ENCODE measurements around the gene KIF18A. TPM values are rescaled to one million over a fixed set of nuclear protein-coding genes. Genes with fewer than 3 reads are reported as not detected.
"Not testable (repeated sequence)": the region's sequence is repeated elsewhere in the genome, so short reads cannot be mapped to it uniquely, and the experiment has no call there.

Gene KIF18A
- total RNA-seq, 4 donors from 2014 or later, result 2.9 to 6.6 (median 4.2) TPM

GRCh38 chr11:28098257-28098656 lies 9.7 kb downstream of the KIF18A start:
- TF ChIP-seq POLR2AphosphoS5 (IDR thresholded peaks at IDR 0.05), result no peak
- no peak for TF ChIP-seq POLR2A (IDR thresholded peaks at IDR 0.05)
- no peak for TF ChIP-seq CTCF (IDR thresholded peaks at IDR 0.05)
- no peak for TF ChIP-seq EP300 (IDR thresholded peaks at IDR 0.05)
- no peak for DNase-seq (ENCODE audit: low spot score in 2 of 2)
- no peaks in the 10 kb centered on the region for H3K36me3 ChIP-seq
- H3K27me3 ChIP-seq, result no peaks in the 10 kb centered on the region
- H3K9me3 ChIP-seq, result no peaks in the 10 kb centered on the region
- no peak overlapping the region for H3K4me3 ChIP-seq
- H3K27ac ChIP-seq, result no peak overlapping the region
- WGBS, result 36% methylated on average over 1 of the region's 1 CpG
- no peaks in the 10 kb centered on the region for H3K4me1 ChIP-seq

- TF ChIP-seq POLR2AphosphoS5 (IDR thresholded peaks at IDR 0.05), result no peak
- no peak for TF ChIP-seq CTCF (IDR thresholded peaks at IDR 0.05)
- no peak for TF ChIP-seq POLR2A (IDR thresholded peaks at IDR 0.05)
- no peak for TF ChIP-seq EP300 (IDR thresholded peaks at IDR 0.05)
- Histone ChIP-seq H3K27ac (no peak overlapping the region), H3K4me1 (no peaks in the 10 kb centered on the region), H3K9me3 (no peaks in the 10 kb centered on the region), H3K27me3 (no peaks in the 10 kb centered on the region), H3K36me3 (no peaks in the 10 kb centered on the region), H3K4me3 (no peak overlapping the region)
- no peak for DNase-seq (ENCODE audit: low spot score in 2 of 2)
These were observed 15.2 kb downstream of the KIF18A start for GRCh38 chr11:28092786-28093185.

- Histone ChIP-seq H3K9me3 (no peaks in the 10 kb centered on the region), H3K27me3 (no peaks in the 10 kb centered on the region), H3K4me3 (no peak overlapping the region), H3K27ac (no peak overlapping the region), H3K4me1 (no peaks in the 10 kb centered on the region), H3K36me3 (no peaks in the 10 kb centered on the region)
- 95% methylated on average over 2 of the region's 2 CpGs for WGBS
- no peak for TF ChIP-seq POLR2AphosphoS5 (IDR thresholded peaks at IDR 0.05)
- TF ChIP-seq EP300 (IDR thresholded peaks at IDR 0.05), result no peak
- TF ChIP-seq POLR2A (IDR thresholded peaks at IDR 0.05), result no peak
- no peak for DNase-seq (ENCODE audit: low spot score in 2 of 2)
These were observed 17.8 kb downstream of the KIF18A start for GRCh38 chr11:28090052-28090749.

GRCh38 chr11:28089378-28089777 lies 18.6 kb downstream of the KIF18A start:
- no peak for DNase-seq (ENCODE audit: low spot score in 2 of 2)
- Histone ChIP-seq H3K36me3 (no peaks in the 10 kb centered on the region), H3K27ac (no peak overlapping the region), H3K9me3 (no peaks in the 10 kb centered on the region), H3K4me1 (no peaks in the 10 kb centered on the region), H3K27me3 (no peaks in the 10 kb centered on the region), H3K4me3 (no peak overlapping the region)
- 96% methylated on average over 5 of the region's 5 CpGs for WGBS
- TF ChIP-seq POLR2A (IDR thresholded peaks at IDR 0.05) (no peak), EP300 (IDR thresholded peaks at IDR 0.05) (no peak), POLR2AphosphoS5 (IDR thresholded peaks at IDR 0.05) (no peak), CTCF (IDR thresholded peaks at IDR 0.05) (no peak)

GRCh38 chr11:28087693-28088092 lies 20.3 kb downstream of the KIF18A start:
- not testable (repeated sequence) for H3K4me1 ChIP-seq; H3K9me3 ChIP-seq; H3K27me3 ChIP-seq; H3K27ac ChIP-seq; H3K4me3 ChIP-seq; H3K36me3 ChIP-seq; DNase-seq (ENCODE audit: low spot score in 2 of 2)
- 86% methylated on average over 3 of the region's 3 CpGs for WGBS

- not testable (repeated sequence) for H3K36me3 ChIP-seq; H3K4me1 ChIP-seq; DNase-seq (ENCODE audit: low spot score in 2 of 2); H3K9me3 ChIP-seq; H3K4me3 ChIP-seq; H3K27me3 ChIP-seq; H3K27ac ChIP-seq
- WGBS, result 95% methylated on average over 1 of the region's 1 CpG
These were observed 20.8 kb downstream of the KIF18A start for GRCh38 chr11:28087192-28087591.

GRCh38 chr11:28086569-28086968 lies 21.4 kb downstream of the KIF18A start:
- H3K4me1 ChIP-seq, result no peaks in the 10 kb centered on the region
- DNase-seq (ENCODE audit: low spot score in 2 of 2), result no peak
- H3K27ac ChIP-seq, result no peak overlapping the region
- H3K9me3 ChIP-seq, result no peaks in the 10 kb centered on the region
- 95% methylated on average over 1 of the region's 1 CpG for WGBS
- TF ChIP-seq CTCF (IDR thresholded peaks at IDR 0.05) (no peak), POLR2AphosphoS5 (IDR thresholded peaks at IDR 0.05) (no peak), POLR2A (IDR thresholded peaks at IDR 0.05) (no peak), EP300 (IDR thresholded peaks at IDR 0.05) (no peak)
- H3K27me3 ChIP-seq, result no peaks in the 10 kb centered on the region
- no peak overlapping the region for H3K4me3 ChIP-seq
- no peaks in the 10 kb centered on the region for H3K36me3 ChIP-seq
